ENCODE measurements around the gene OR10H5. TPM values are rescaled to one million over a fixed set of nuclear protein-coding genes. Genes with fewer than 3 reads are reported as not detected.

The OR10H5 gene
- total and polyA plus RNA-seq, 7 experiments from 2014 or later, result not detected

GRCh38 chr19:15846923-15847322 is 59.5 kb downstream of the OR10H5 start:
- Histone ChIP-seq H3K4me1 (ENCODE audit: control insufficient read depth in 2 of 2, insufficient read depth in 2 of 2, low read length in 2 of 2) (peaks cover 28 to 30% of the 10 kb centered on the region in 2 donors), H3K9me3 (ENCODE audit: control insufficient read depth in 2 of 3, low read length in 3 of 3) (no peaks in the 10 kb centered on the region), H3K4me3 (ENCODE audit: low read length) (no peak overlapping the region), H3K27me3 (ENCODE audit: control insufficient read depth in 2 of 2, insufficient read depth in 2 of 2, low read length in 2 of 2) (no peaks in the 10 kb centered on the region), H3K36me3 (ENCODE audit: control insufficient read depth in 2 of 3, insufficient read depth in 3 of 3, low read length in 3 of 3) (no peaks in the 10 kb centered on the region), H3K27ac (ENCODE audit: low read depth, low read length) (no peak overlapping the region)
- ChIA-PET CTCF (interaction anchor here (1.2 kb wide), 1 partner anchor 11 kb away, joined by 3 read pairs; no protein-coding TSS in a partner anchor), POLR2A (interaction anchor here (1.0 to 2.2 kb wide), 2 partner anchors 9 to 10 kb away, joined by 3 to 12 read pairs; no protein-coding TSS in a partner anchor)
- Mint-ChIP-seq H3K27ac (peak overlapping the region in 3 of 9 donors; percentile 58 to 87 (median 59)), H3K9me3 (peaks cover 0 to 3% (median 0%) of the 10 kb centered on the region in 11 donors), H3K4me1 (peaks cover 28 to 48% (median 42%) of the 10 kb centered on the region in 7 donors), H3K27me3 (peaks cover 0 to 13% (median 0%) of the 10 kb centered on the region in 5 donors), H3K36me3 (peaks cover 0 to 6% (median 0%) of the 10 kb centered on the region in 5 donors), H3K4me3 (no peak overlapping the region)
- intact Hi-C loops (cut with micrococcal nuclease), result no loop called here
- no peak for ATAC-seq
- DNase-seq, result no peak

GRCh38 chr19:15850385-15850784 is 62.9 kb downstream of the OR10H5 start:
- Mint-ChIP-seq H3K9me3 (no peaks in the 10 kb centered on the region), H3K4me1 (peaks cover 5 to 17% (median 11%) of the 10 kb centered on the region in 7 donors), H3K27me3 (peaks cover 0 to 11% (median 0%) of the 10 kb centered on the region in 5 donors), H3K36me3 (peaks cover 0 to 2% (median 0%) of the 10 kb centered on the region in 5 donors), H3K27ac (no peak overlapping the region), H3K4me3 (no peak overlapping the region)
- no peaks in the 10 kb centered on the region for H3K9me3 ChIP-seq (ENCODE audit: control insufficient read depth in 2 of 3, low read length in 3 of 3)
- no peak overlapping the region for H3K27ac ChIP-seq (ENCODE audit: low read depth, low read length)
- H3K27me3 ChIP-seq (ENCODE audit: control insufficient read depth in 2 of 2, insufficient read depth in 2 of 2, low read length in 2 of 2), result no peaks in the 10 kb centered on the region
- intact Hi-C loops (cut with micrococcal nuclease), result no loop called here
- ChIA-PET POLR2A (interaction anchor here (0.6 kb wide), 1 partner anchor 202 kb away, joined by 3 read pairs; no protein-coding TSS in a partner anchor), CTCF (no interaction called here)
- H3K4me1 ChIP-seq (ENCODE audit: control insufficient read depth in 2 of 2, insufficient read depth in 2 of 2, low read length in 2 of 2), result peaks cover 7 to 8% of the 10 kb centered on the region in 2 donors
- no peaks in the 10 kb centered on the region for H3K36me3 ChIP-seq (ENCODE audit: control insufficient read depth in 2 of 3, insufficient read depth in 3 of 3, low read length in 3 of 3)
- DNase-seq (no peak), ATAC-seq (no peak)
- H3K4me3 ChIP-seq (ENCODE audit: low read length), result no peak overlapping the region

Other genes with a start within 250 kb of the OR10H5 start
- not detected for gene CYP4F8, start 172.4 kb upstream of the OR10H5 start, total RNA-seq
- gene CYP4F8, start 172.4 kb upstream of the OR10H5 start, polyA plus RNA-seq, result not detected
- under 1 TPM in 2 of 5 experiments, not detected in 3; 0.34 to 0.81 TPM for gene CYP4F3, start 146.8 kb upstream of the OR10H5 start, total RNA-seq
- gene CYP4F3, start 146.8 kb upstream of the OR10H5 start, polyA plus RNA-seq, result not detected
- 1 to 10 TPM in 2 of 5 experiments, under 1 TPM in 2, not detected in 1; 0.50 to 1.6 (median 0.96) TPM for gene CYP4F12, start 114.6 kb upstream of the OR10H5 start, total RNA-seq
- not detected for gene CYP4F12, start 114.6 kb upstream of the OR10H5 start, polyA plus RNA-seq
- not detected for gene OR10H2, start 59.6 kb upstream of the OR10H5 start, total RNA-seq
- gene OR10H2, start 59.6 kb upstream of the OR10H5 start, polyA plus RNA-seq, result not detected
- not detected for gene OR10H3, start 49.7 kb upstream of the OR10H5 start, total RNA-seq
- gene OR10H3, start 49.7 kb upstream of the OR10H5 start, polyA plus RNA-seq, result not detected
- gene OR10H1, start 28.0 kb downstream of the OR10H5 start, total RNA-seq, result under 1 TPM in 1 of 5 experiments, not detected in 4; 0.22 TPM
- gene OR10H1, start 28.0 kb downstream of the OR10H5 start, polyA plus RNA-seq, result not detected
- gene CYP4F2, start 110.4 kb downstream of the OR10H5 start, total RNA-seq, result under 1 TPM in 1 of 5 experiments, not detected in 4; 0.42 TPM
- not detected for gene CYP4F2, start 110.4 kb downstream of the OR10H5 start, polyA plus RNA-seq
- not detected for gene CYP4F11, start 146.9 kb downstream of the OR10H5 start, total RNA-seq
- gene CYP4F11, start 146.9 kb downstream of the OR10H5 start, polyA plus RNA-seq, result not detected
- not detected for gene OR10H4, start 161.3 kb downstream of the OR10H5 start, total RNA-seq
- not detected for gene OR10H4, start 161.3 kb downstream of the OR10H5 start, polyA plus RNA-seq